Measurements from ENCODE around the gene PTPN14.

- TF ChIP-seq CTCF (conservative IDR thresholded peaks at IDR 0.05; ENCODE audit: low read depth in 2 of 2) (0 out of 4 replicates have a peak, but pooled peaks of 1 of the 2 experiments have one; percentile 1), POLR2AphosphoS5 (IDR thresholded peaks at IDR 0.05; ENCODE audit: low read depth) (no peak), EZH2 (IDR thresholded peaks at IDR 0.05; ENCODE audit: low read depth, unreplicated experiment) (no peak), ZNF331 (CRISPR knock-in tag; IDR thresholded peaks at IDR 0.05; ENCODE audit: low read depth) (no peak), CREB1 (CRISPR knock-in tag; IDR thresholded peaks at IDR 0.05; ENCODE audit: low read depth) (no peak), EZH2phosphoT487 (IDR thresholded peaks at IDR 0.05; ENCODE audit: unreplicated experiment) (no peak), REST (IDR thresholded peaks at IDR 0.05; ENCODE audit: unreplicated experiment) (no peak), NANOG (IDR thresholded peaks at IDR 0.05; ENCODE audit: borderline replicate concordance) (no peak), ETS1 (IDR thresholded peaks at IDR 0.05) (no peak)
These were observed 232.3 kb downstream of the PTPN14 start for GRCh38 chr1:214318956-214319736.

Measured in GM23338 (cell line).